NCI-H146 (cell line): ENCODE measurements around the gene MCC.
"Not testable (repeated sequence)": the region's sequence is repeated elsewhere in the genome, so short reads cannot be mapped to it uniquely, and the experiment has no call there.

Experiments
- DNase-seq: peaks from one replicate; lab custom pipeline; 2025; lab: John Stamatoyannopoulos, UW

Gene MCC

DNA sequence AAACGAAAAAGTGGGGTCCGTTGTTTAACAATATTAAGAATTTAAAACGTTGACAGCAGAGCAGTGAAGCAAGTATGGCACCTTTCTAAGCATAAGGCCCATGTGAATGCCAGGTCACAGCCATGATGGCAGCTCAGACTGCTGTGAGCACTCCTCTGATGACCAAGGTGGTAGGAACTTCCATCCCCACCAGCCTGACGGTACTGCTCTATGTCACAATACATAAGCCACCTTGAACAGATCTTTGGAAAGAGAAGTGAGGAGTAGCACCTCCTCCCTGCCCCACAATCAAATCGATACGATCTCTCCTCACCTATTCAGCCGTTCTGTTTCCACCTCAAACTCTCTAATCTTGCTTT, 405.7 kb downstream of the MCC start:
- DNase-seq, result no peak

DNA sequence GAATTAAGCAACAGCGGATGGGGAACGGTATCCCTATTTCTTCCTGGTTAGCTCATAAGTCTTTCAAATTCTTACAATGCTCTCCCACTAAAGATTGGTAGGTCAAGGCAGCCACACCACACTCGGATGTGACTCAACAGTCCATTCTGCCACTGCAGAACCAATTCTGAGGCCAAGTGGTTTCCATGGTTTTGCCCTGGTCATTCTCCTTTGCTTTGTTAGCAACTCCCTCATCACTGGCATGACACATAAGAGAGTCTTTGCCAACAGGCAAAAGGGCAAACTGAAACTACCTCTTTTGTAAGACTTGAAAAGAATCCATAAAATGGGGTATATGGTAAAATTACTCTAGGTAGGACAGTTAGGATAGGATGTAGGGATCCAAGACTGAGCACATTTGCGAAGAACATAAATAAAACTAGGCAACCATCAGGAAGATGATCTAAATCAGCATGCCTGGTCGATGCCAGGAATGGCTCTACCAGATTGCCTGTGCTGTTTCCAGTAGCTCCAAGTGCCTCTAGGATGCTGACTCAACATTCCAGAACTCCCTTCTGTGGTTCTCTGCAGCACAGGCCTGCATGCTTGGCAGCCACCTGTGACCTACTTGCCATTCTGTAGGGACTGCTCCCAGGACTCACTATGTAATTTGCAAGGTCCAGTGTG, 406.2 kb downstream of the MCC start:
- DNase-seq, result no peak

- DNase-seq, result no peak
Measured at GRCh38 chr5:113081091-113081839, 407.0 kb downstream of the MCC start.

GRCh38 chr5:113076649-113077048, 411.6 kb downstream of the MCC start:
- DNase-seq, result not testable (repeated sequence)

DNA sequence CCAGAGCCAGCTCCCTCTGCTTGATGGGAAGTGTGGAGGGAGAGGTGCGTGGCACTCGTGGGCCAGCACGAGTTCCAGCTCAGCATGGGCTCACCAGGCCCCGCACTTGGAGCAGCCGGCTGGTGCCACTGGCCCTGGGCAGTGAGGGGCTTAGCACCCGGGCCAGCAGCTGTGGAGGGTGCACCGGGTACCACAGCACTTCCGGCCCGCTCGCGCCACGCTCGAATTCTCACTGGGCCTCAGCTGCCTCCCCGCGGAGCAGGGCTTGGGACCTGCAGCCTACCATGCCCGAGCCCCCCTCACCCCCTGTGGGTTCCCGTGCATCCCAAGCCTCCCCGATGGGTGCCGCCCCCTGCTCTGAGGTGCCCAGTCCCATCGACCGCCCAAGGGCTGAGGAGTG, 413.2 kb downstream of the MCC start:
- no peak for DNase-seq

DNA sequence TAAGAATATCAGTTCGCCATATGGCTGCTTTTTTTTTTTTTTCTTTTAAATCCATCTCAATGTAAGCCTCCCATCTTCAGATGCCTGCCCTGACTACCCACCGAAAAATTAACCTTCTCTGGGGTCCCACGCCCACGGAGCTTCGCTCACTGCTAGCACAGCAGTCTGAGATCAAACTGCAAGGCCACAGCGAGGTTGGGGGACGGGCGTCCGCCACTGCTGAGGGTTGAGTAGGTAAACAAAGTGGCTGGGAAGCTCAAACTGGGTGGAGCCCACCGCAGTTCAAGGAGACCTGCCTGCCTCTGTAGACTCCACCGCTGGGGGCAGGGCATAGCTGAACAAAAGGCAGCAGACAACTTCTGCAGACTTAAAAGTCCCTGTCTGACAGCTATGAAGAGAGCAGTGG, 414.6 kb downstream of the MCC start:
- not testable (repeated sequence) for DNase-seq

DNA sequence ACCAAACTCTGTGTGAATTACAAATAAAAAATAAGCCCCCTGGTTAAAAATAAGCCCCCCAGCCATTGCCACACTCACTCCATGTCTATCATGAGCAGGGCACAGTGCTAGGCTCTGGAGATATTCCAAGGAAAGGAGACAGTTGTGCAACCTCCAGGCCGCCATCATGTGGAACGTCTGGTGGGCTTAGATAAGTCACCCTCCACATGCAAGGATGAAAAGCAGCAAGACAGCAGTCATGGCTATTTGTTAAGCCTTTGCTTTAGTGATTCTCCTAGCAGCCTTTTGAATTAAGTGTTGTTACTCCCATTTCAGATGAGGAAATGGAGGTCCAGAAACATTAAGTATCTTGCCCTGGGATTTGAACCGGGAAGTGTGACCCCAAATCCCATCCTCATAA, 416.9 kb downstream of the MCC start:
- DNase-seq, result no peak

GRCh38 chr5:113070901-113071300, 417.4 kb downstream of the MCC start:
- DNase-seq, result no peak

- no peak for DNase-seq
Measured at GRCh38 chr5:113068559-113068958, 419.7 kb downstream of the MCC start.

DNA sequence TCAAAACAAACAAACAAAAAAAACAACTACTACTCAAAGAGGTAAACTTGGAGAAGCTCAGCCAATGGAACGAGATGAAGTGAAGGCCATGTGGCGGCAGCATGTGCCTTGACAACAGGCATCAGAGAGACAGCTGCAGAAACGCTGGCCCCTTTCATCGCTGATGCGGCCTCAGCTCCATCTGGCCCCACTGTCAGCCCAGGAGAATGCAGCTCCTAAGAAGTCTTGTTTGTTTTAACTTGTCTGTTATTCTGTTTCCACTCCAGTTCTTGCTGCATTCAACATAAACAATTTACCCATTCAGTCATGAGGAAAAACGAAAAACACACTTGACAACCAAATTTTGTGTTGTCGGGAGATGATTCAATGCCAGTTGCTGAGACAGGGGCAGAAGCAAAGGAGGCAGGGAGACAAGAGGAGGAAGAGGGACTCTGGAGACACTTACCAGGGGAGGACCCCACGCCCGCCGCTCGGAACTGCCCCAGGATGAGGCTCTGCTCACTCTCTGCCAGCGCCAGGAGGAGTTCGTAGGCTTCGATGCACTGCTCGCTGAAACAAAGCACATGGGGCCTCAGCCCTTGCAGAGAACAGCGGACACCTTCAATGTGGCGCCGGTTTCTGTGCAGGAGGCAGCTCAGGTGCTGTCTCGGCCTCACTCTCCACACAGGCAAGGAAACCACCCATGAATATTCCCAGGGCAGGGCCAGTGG, 420.5 kb downstream of the MCC start:
- no peak for DNase-seq

DNA sequence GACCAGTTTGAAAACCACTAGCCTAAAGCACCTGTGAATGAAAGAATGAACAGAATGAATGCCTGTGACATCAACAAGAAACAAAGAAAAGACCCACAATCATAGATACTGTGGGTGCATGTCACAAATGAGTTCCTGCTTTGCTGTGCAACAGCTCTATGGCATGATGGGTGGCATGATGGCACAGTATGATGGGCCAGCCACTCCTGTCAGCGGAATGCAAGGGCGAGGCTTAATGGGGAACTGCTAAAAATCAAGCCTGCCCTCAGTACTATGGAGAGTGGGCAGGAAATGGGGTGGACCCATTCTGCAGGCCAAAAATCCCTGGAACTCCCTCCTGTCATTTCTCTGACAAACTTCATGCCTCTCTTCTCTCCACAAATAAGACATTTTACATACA, 422.6 kb downstream of the MCC start:
- no peak for DNase-seq

GRCh38 chr5:113064806-113065205, 423.4 kb downstream of the MCC start:
- DNase-seq, result no peak

- DNase-seq, result no peak
Measured at GRCh38 chr5:113063927-113064326, 424.3 kb downstream of the MCC start.

- DNase-seq, result no peak
Measured at GRCh38 chr5:113062869-113063508, 425.3 kb downstream of the MCC start.

DNA sequence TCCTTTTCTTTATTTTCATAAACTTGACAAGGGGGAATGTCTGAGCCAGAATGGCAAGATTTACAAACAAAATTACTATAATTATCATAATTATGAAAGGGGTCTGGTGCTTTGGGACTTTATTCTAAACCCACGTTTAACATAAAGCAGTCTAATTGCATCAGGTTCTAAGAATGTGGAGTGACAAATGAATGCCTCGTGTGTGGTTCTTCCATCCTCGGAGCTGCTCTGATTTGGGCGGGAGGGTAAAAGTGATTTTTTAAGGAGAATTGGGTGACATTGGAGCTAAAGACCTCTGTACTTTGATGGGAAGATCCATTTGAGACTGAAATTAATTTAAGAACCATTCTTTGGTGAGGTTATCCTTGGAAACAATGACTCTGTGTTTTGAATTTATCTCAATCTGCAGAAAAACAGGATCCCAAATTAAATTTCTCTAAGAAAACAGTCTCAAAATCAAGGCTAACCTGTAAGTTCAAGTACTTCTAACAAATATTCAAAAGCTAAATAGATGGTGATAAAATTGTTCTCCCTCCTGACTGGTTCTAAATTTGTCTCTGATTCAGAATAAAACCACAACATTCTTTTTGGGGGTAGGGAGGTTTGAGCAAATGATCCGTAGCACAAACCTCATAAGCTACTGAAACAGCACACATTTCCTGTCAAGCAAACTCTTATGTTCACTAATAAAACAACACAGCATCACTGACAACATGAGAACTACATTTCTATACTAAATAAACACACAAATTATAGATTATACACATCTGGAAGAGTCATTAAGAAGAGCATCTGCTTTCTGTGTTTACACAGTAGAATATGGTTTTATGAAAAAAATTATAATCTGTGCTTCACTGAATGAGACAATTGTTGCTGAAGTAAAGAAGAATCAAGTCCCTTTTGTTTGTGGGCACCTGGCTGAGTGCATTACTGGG, 426.1 kb downstream of the MCC start:
- peak; percentile 68 for DNase-seq

- no peak for DNase-seq
Measured at GRCh38 chr5:113060408-113061025, 427.7 kb downstream of the MCC start.

GRCh38 chr5:113059232-113060040, 428.8 kb downstream of the MCC start:
- peak; percentile 58 for DNase-seq

DNA sequence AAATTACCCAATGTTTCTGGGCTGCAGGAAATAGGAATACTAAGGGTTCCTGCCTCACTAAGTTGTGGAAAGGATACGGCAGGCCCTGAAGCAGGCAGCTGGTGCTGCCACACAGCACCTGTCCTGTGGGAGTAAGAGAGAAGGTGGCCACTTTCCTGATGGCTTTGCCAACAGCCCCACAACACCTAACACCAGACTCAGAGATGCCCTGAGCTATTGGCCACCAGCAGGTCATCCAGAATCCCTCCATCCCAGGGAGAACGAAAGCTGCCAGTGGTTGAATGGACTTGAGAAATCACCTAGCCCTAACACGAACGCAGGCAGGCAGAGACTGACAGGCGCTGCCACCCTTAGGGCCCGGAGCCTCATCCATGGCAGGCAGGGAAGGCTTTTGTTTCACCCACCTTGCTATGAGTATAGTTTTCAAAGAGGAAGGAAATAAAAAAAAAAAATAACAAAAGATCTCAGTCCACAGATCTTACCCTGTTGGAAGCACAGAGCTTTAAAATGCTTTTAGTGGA, 429.5 kb downstream of the MCC start:
- DNase-seq, result peak; percentile 40

DNA sequence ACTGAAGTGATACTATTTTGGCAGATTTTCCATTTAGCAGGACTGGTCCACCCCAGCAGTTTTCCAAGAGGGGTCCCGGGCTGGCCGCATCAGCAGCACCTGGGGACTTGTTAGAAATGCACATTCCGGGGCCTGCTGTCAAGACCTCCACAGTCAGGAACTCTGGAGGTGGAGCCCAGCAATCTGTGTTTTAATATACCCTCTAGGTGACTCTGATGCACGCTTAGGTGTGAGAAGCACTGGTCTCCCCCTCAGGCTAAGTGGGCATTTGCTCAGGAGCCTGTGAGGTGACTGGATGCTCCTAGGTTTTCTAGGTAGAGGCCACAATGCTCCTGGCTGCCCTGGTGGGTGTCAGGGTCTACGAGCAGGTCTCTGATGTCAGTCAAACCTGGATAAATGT, 430.0 kb downstream of the MCC start:
- DNase-seq, result no peak

GRCh38 chr5:113057557-113057984, 430.7 kb downstream of the MCC start:
- no peak for DNase-seq
